Measurements from ENCODE around the gene OR10K2. TPM values are rescaled to one million over a fixed set of nuclear protein-coding genes. Genes with fewer than 3 reads are reported as not detected.

OR10K2 gene
- total and polyA plus RNA-seq, 9 of the 15 experiments (the other 6 are each of a cell fraction or from before 2014, with no cell fraction given) = not detected

GRCh38 chr1:158454537-158454936 is 28.5 kb upstream of the OR10K2 start:
- no peak overlapping the region for H3K27ac ChIP-seq (ENCODE audit: extremely low read depth, low read depth, low read length)
- no peaks in the 10 kb centered on the region for H4K20me1 ChIP-seq (replicated peaks; ENCODE audit: control insufficient read depth, insufficient read depth, low read length)
- no peaks in the 10 kb centered on the region for H3K36me3 ChIP-seq (ENCODE audit: control insufficient read depth, insufficient read depth, low read length)
- H2AFZ ChIP-seq (ENCODE audit: low read depth, low read length) = no peak overlapping the region
- H3K27me3 ChIP-seq (ENCODE audit: control insufficient read depth in 2 of 2, insufficient read depth in 2 of 2, low read length in 2 of 2) = no peaks in the 10 kb centered on the region
- no peak for ATAC-seq
- WGBS (ENCODE audit: insufficient coverage, low coverage, missing lambda C conversion rate) = 0% methylated on average over 1 of the region's 1 CpG
- H3K79me2 ChIP-seq (ENCODE audit: control insufficient read depth, insufficient read depth, low read length) = no peaks in the 10 kb centered on the region
- FAIRE-seq = no peak
- no peaks in the 10 kb centered on the region for H3K9me3 ChIP-seq (replicated peaks; ENCODE audit: control insufficient read depth, insufficient read depth, low read depth, low read length)
- TF ChIP-seq NRF1 (conservative IDR thresholded peaks at IDR 0.05 in 1 of 2, IDR thresholded peaks at IDR 0.05 in 1 of 2) (no peak), PRPF4 (IDR thresholded peaks at IDR 0.05; ENCODE audit: insufficient read depth, low read depth, low read length, poor library complexity, severe bottlenecking) (no peak)
- no peak overlapping the region for H3K9ac ChIP-seq (ENCODE audit: insufficient read depth in 1 of 2, low read depth in 2 of 2, low read length in 2 of 2)
- H3K4me3 ChIP-seq = no peak overlapping the region
- H3K9me1 ChIP-seq (ENCODE audit: control insufficient read depth, insufficient read depth, low read length) = no peaks in the 10 kb centered on the region
- no peak overlapping the region for H3K4me2 ChIP-seq (ENCODE audit: insufficient read depth, low read length)
- in situ Hi-C loops (cut with MboI) (no loop called here), intact Hi-C loops (cut with micrococcal nuclease) (no loop called here)
- CTCF ChIA-PET (ENCODE audit: low intra/inter-chr PET ratio) = no interaction called here
- no TSS peak for BruUV-seq (replicated peaks)
- POLR2A ChIA-PET = no interaction called here
- no peaks in the 10 kb centered on the region for H3K4me1 ChIP-seq (replicated peaks in 1 of 2; ENCODE audit: control insufficient read depth in 2 of 2, insufficient read depth in 2 of 2, low read length in 2 of 2)
- DNase-seq (ENCODE audit: extremely low read depth in 1 of 4, low spot score in 3 of 4) = no peak

GRCh38 chr1:158445376-158445775 is 19.3 kb upstream of the OR10K2 start:
- Histone ChIP-seq H3K79me2 (ENCODE audit: control insufficient read depth, insufficient read depth, low read length) (no peaks in the 10 kb centered on the region), H3K4me2 (ENCODE audit: insufficient read depth, low read length) (no peak overlapping the region), H3K4me3 (no peak overlapping the region), H3K27ac (ENCODE audit: extremely low read depth, low read depth, low read length) (no peak overlapping the region), H3K36me3 (ENCODE audit: control insufficient read depth, insufficient read depth, low read length) (no peaks in the 10 kb centered on the region), H3K27me3 (ENCODE audit: control insufficient read depth in 2 of 2, insufficient read depth in 2 of 2, low read length in 2 of 2) (no peaks in the 10 kb centered on the region), H3K9ac (ENCODE audit: insufficient read depth in 1 of 2, low read depth in 2 of 2, low read length in 2 of 2) (no peak overlapping the region), H3K4me1 (replicated peaks in 1 of 2; ENCODE audit: control insufficient read depth in 2 of 2, insufficient read depth in 2 of 2, low read length in 2 of 2) (no peaks in the 10 kb centered on the region), H4K20me1 (replicated peaks; ENCODE audit: control insufficient read depth, insufficient read depth, low read length) (no peaks in the 10 kb centered on the region), H3K9me3 (replicated peaks; ENCODE audit: control insufficient read depth, insufficient read depth, low read depth, low read length) (no peaks in the 10 kb centered on the region), H2AFZ (ENCODE audit: low read depth, low read length) (no peak overlapping the region), H3K9me1 (ENCODE audit: control insufficient read depth, insufficient read depth, low read length) (no peaks in the 10 kb centered on the region)
- in situ Hi-C loops (cut with MboI) (no loop called here), intact Hi-C loops (cut with micrococcal nuclease) (no loop called here)
- ATAC-seq (no peak), DNase-seq (ENCODE audit: extremely low read depth in 1 of 4, low spot score in 3 of 4) (no peak), FAIRE-seq (no peak)
- ChIA-PET CTCF (ENCODE audit: low intra/inter-chr PET ratio) (no interaction called here), POLR2A (no interaction called here)
- WGBS (ENCODE audit: insufficient coverage, low coverage, missing lambda C conversion rate) = 2% methylated on average over 4 of the region's 4 CpGs
- BruUV-seq (replicated peaks) = no TSS peak
- TF ChIP-seq MEF2D (tag; conservative IDR thresholded peaks at IDR 0.05; ENCODE audit: low read depth) (no peak), TRIM28 (IDR thresholded peaks at IDR 0.05) (no peak), ZNF76 (CRISPR knock-in tag; IDR thresholded peaks at IDR 0.05; ENCODE audit: borderline replicate concordance) (no peak), ETV6 (IDR thresholded peaks at IDR 0.05; ENCODE audit: borderline replicate concordance in 1 of 2, low read depth in 2 of 2, low read length in 1 of 2) (no peak), ETV6 (CRISPR knock-in tag; IDR thresholded peaks at IDR 0.05; ENCODE audit: borderline replicate concordance) (no peak), NRF1 (conservative IDR thresholded peaks at IDR 0.05 in 1 of 2, IDR thresholded peaks at IDR 0.05 in 1 of 2) (no peak), EP400 (IDR thresholded peaks at IDR 0.05) (no peak), ZBTB11 (CRISPR knock-in tag; IDR thresholded peaks at IDR 0.05) (no peak)
